ENCODE results near the gene KRT40. TPM values are rescaled to one million over a fixed set of nuclear protein-coding genes. Genes with fewer than 3 reads are reported as not detected.
A peak's percentile ranks its signal among the peaks of the same experiment; 100 is the strongest.

KRT40 gene
- total and polyA plus RNA-seq, 2 of the 8 experiments (the other 6 are each of a cell fraction or from before 2014, with no cell fraction given) = not detected

DNA sequence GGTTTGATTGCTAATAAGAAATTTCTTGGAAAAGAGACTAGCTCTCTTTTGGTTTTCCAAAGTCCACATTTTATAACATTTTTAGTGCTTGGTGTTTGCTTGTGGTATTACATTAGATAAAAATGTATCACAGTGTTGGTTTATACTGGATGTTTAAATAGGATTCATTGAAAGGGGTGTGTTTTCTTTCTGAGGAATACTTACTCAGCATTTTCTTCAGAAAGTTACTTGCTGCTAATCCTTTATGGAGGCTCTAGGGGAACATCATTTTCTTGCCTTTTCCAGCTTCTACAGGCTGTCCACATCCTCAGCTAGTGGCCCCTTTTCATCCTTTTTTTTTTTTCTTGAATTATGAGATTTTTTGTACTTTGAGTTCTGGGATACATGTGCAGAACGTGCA is 16.5 kb downstream of the KRT40 start:
- Histone ChIP-seq H3K4me3 (ENCODE audit: extremely low read depth in 1 of 4, insufficient read depth in 2 of 4, low read depth in 3 of 4, low read length in 4 of 4) (no peak overlapping the region), H2BK12ac (ENCODE audit: low read depth, low read length) (no peak overlapping the region), H3K18ac (ENCODE audit: extremely low read depth, low read length) (no peak overlapping the region), H4K20me1 (replicated peaks in 1 of 2; ENCODE audit: control insufficient read depth in 1 of 2, insufficient read depth in 2 of 2, low read length in 2 of 2) (no peaks in the 10 kb centered on the region), H3K79me2 (ENCODE audit: control insufficient read depth in 1 of 2, insufficient read depth in 2 of 2, low read length in 2 of 2) (no peaks in the 10 kb centered on the region), H2AK5ac (ENCODE audit: low read depth, low read length) (no peak overlapping the region), H3K36me3 (ENCODE audit: control insufficient read depth in 2 of 4, insufficient read depth in 4 of 4, low read length in 3 of 4) (no peaks in the 10 kb centered on the region), H3K9me3 (ENCODE audit: insufficient read depth in 2 of 2, low read depth in 1 of 2, low read length in 1 of 2) (no peaks in the 10 kb centered on the region), H4K5ac (ENCODE audit: insufficient read length, low read depth, low read length) (no peak overlapping the region), H2BK20ac (ENCODE audit: low read length) (no peak overlapping the region), H3K4me2 (ENCODE audit: insufficient read depth in 1 of 2, low read depth in 2 of 2, low read length in 2 of 2) (no peak overlapping the region), H3K27ac (ENCODE audit: low read depth, low read length) (no peak overlapping the region), H3K23me2 (ENCODE audit: low read depth, low read length) (no peaks in the 10 kb centered on the region), H3K56ac (replicated peaks; ENCODE audit: insufficient read length, low read depth, low read length) (no peak overlapping the region), H2BK5ac (ENCODE audit: low read depth, low read length) (no peak overlapping the region), H2BK120ac (replicated peaks; ENCODE audit: low read depth, low read length) (no peak overlapping the region), H3K27me3 (replicated peaks in 1 of 4; ENCODE audit: control insufficient read depth in 3 of 4, extremely low read depth in 1 of 4, insufficient read depth in 3 of 4, low read length in 3 of 4) (no peaks in the 10 kb centered on the region), H4K91ac (replicated peaks; ENCODE audit: insufficient read length, low read length) (no peak overlapping the region), H2AFZ (ENCODE audit: low read length) (no peak overlapping the region), H3K14ac (ENCODE audit: insufficient read length) (no peak overlapping the region), H2BK15ac (ENCODE audit: low read length) (no peak overlapping the region), H3K79me1 (ENCODE audit: low read depth, low read length) (no peaks in the 10 kb centered on the region), H3K4me1 (replicated peaks in 1 of 4; ENCODE audit: control insufficient read depth in 3 of 4, insufficient read depth in 4 of 4, low read length in 3 of 4) (no peaks in the 10 kb centered on the region), H3K23ac (ENCODE audit: insufficient read length) (no peak overlapping the region), H3K4ac (replicated peaks; ENCODE audit: insufficient read length, low read depth, low read length) (no peak overlapping the region), H3K9ac (replicated peaks in 1 of 4; ENCODE audit: extremely low read depth in 1 of 4, low read depth in 3 of 4, low read length in 3 of 4) (no peak overlapping the region), H4K8ac (ENCODE audit: extremely low read depth, insufficient read depth, low read length) (no peak overlapping the region)
- 86% methylated on average over 1 of the region's 1 CpG; no CpG with 5 or more reads in 1 of the 2 experiments for WGBS, 2 experiments (ENCODE audit: extremely low coverage in 1 of 2, insufficient coverage in 1 of 2, insufficient read length in 1 of 2, insufficient replicate concordance in 2 of 2, low coverage in 1 of 2, low lambda C conversion rate in 2 of 2, missing lambda C conversion rate in 1 of 2)
- DNase-seq (ENCODE audit: low read depth in 1 of 2, low spot score in 2 of 2) = no peak
- POLR2A ChIA-PET (ENCODE audit: partially characterized antibody) = no interaction called here
- FAIRE-seq = no peak
- TF ChIP-seq MAFK (IDR thresholded peaks at IDR 0.05; ENCODE audit: low read depth, low read length) (peak; percentile 41; the same call in 1 of the 2 replicates), RNF2 (IDR thresholded peaks at IDR 0.05; ENCODE audit: borderline replicate concordance, low read depth, low read length, missing control alignments, poor library complexity, severe bottlenecking) (no peak), CREB1 (IDR thresholded peaks at IDR 0.05) (no peak), RFX5 (IDR thresholded peaks at IDR 0.05; ENCODE audit: borderline replicate concordance, low read depth, low read length) (no peak), CEBPB (IDR thresholded peaks at IDR 0.05; ENCODE audit: low read depth, low read length) (no peak)
- CTCF ChIA-PET (ENCODE audit: partially characterized antibody) = interaction anchor here (1.0 kb wide), 1 partner anchor 12 kb away, joined by 4 read pairs; no protein-coding TSS in a partner anchor

Measured in H1 (cell line).